Measurements from ENCODE around the gene ALPK1.
A peak's percentile ranks its signal among the peaks of the same experiment; 100 is the strongest.
"Not testable (repeated sequence)": the region's sequence is repeated elsewhere in the genome, so short reads cannot be mapped to it uniquely, and the experiment has no call there.

ALPK1 gene

GRCh38 chr4:112284662-112285411 lies 12.3 kb upstream of the ALPK1 start:
- DNase-seq (ENCODE audit: low read depth in 2 of 2): no peak

- DNase-seq (ENCODE audit: low read depth in 2 of 2): no peak
Observed at GRCh38 chr4:112287258-112287989, 9.7 kb upstream of the ALPK1 start.

- no peak for DNase-seq (ENCODE audit: low read depth in 2 of 2)
Observed at GRCh38 chr4:112288455-112288854, 8.7 kb upstream of the ALPK1 start.

GRCh38 chr4:112289407-112290253 lies 7.5 kb upstream of the ALPK1 start:
- DNase-seq (ENCODE audit: low read depth in 2 of 2): no peak

- no peak for DNase-seq (ENCODE audit: low read depth in 2 of 2)
Observed at GRCh38 chr4:112290341-112290740, 6.8 kb upstream of the ALPK1 start.

- DNase-seq (ENCODE audit: low read depth in 2 of 2): no peak
Observed at GRCh38 chr4:112299721-112300120, 2.6 kb downstream of the ALPK1 start.

- DNase-seq (ENCODE audit: low read depth in 2 of 2): no peak
Observed at GRCh38 chr4:112302320-112303274, 5.4 kb downstream of the ALPK1 start.

GRCh38 chr4:112305477-112305876 lies 8.3 kb downstream of the ALPK1 start:
- DNase-seq (ENCODE audit: low read depth in 2 of 2): not testable (repeated sequence)

GRCh38 chr4:112309263-112309791 lies 12.2 kb downstream of the ALPK1 start:
- DNase-seq (ENCODE audit: low read depth in 2 of 2): not testable (repeated sequence)

- DNase-seq (ENCODE audit: low read depth in 2 of 2): no peak
Observed at GRCh38 chr4:112311516-112311915, 14.3 kb downstream of the ALPK1 start.

GRCh38 chr4:112312610-112313239 lies 15.6 kb downstream of the ALPK1 start:
- no peak for DNase-seq (ENCODE audit: low read depth in 2 of 2)

GRCh38 chr4:112315446-112315845 lies 18.3 kb downstream of the ALPK1 start:
- DNase-seq (ENCODE audit: low read depth in 2 of 2): no peak

- DNase-seq (ENCODE audit: low read depth in 2 of 2): no peak
Observed at GRCh38 chr4:112316360-112316759, 19.2 kb downstream of the ALPK1 start.

GRCh38 chr4:112318239-112319142 lies 21.3 kb downstream of the ALPK1 start:
- DNase-seq (ENCODE audit: low read depth in 2 of 2): no peak

GRCh38 chr4:112321776-112322684 lies 24.9 kb downstream of the ALPK1 start:
- DNase-seq (ENCODE audit: low read depth in 2 of 2): peak; percentile 55 to 57

GRCh38 chr4:112322866-112323265 lies 25.7 kb downstream of the ALPK1 start:
- DNase-seq (ENCODE audit: low read depth in 2 of 2): no peak

- DNase-seq (ENCODE audit: low read depth in 2 of 2): no peak
Observed at GRCh38 chr4:112325530-112325929, 28.4 kb downstream of the ALPK1 start.

All from stimulated activated CD8-positive, alpha-beta memory T cell treated with anti-CD3 and anti-CD28 coated beads, Interleukin-2, amount 100 ng/mL, for 48 hours (primary cell).